H1 (cell line): ENCODE measurements around the gene STXBP5L. TPM values are rescaled to one million over a fixed set of nuclear protein-coding genes. Genes with fewer than 3 reads are reported as not detected.

Experiments used
- CTCF ChIA-PET: fragments of 300-600 bp; sonication (Branson Sonifier 250); formaldehyde crosslinking; loops from one replicate; lab custom pipeline; 2021; ENCODE audit not compliant: partially characterized antibody; lab: Charles Lee
- POLR2A ChIA-PET: fragments of 300-600 bp; sonication (Branson Sonifier 250); formaldehyde crosslinking; loops from one replicate; lab custom pipeline; 2021; ENCODE audit warnings: inconsistent platforms; ENCODE audit not compliant: partially characterized antibody; lab: Charles Lee
- DNase-seq, 2 experiments: peaks; one replicate each; pipeline versions ENCODE4 v3.0.0 to v3.0.0-alpha.2; 2010 to 2022; ENCODE audit warnings: low spot score in 2 of 2, low read depth in 1 of 2, mixed read lengths in 1 of 2
- FAIRE-seq: peaks from 2 replicates; lab custom pipeline; 2011; peaks lifted over from hg19 to GRCh38; lab: Jason Lieb, UNC
- H2AFZ ChIP-seq: 2 replicates; pipeline ENCODE4 v1.8.1; 2012; ENCODE audit warnings: low read length, inconsistent platforms
- H2AK5ac ChIP-seq: 2 replicates; pipeline ENCODE4 v1.6.1; 2013; ENCODE audit warnings: low read depth, low read length
- H2BK120ac ChIP-seq: replicated peaks from 2 replicates; pipeline ENCODE3; 2013; ENCODE audit warnings: low read depth, low read length, inconsistent platforms
- H2BK12ac ChIP-seq: 2 replicates; pipeline ENCODE4 v1.6.1; 2013; ENCODE audit warnings: low read depth, low read length
- H2BK15ac ChIP-seq: 2 replicates; pipeline ENCODE4 v1.6.1; 2013; ENCODE audit warnings: low read length
- H2BK20ac ChIP-seq: 2 replicates; pipeline ENCODE4 v1.6.1; 2013; ENCODE audit warnings: low read length
- H2BK5ac ChIP-seq: 2 replicates; pipeline ENCODE4 v1.6.1; 2013; ENCODE audit warnings: low read depth, low read length
- H3K14ac ChIP-seq: 2 replicates; pipeline ENCODE4 v1.6.1; 2013; ENCODE audit warnings: inconsistent platforms; ENCODE audit not compliant: insufficient read length
- H3K18ac ChIP-seq: 2 replicates; pipeline ENCODE4 v1.6.1; 2013; ENCODE audit warnings: low read length; ENCODE audit errors: extremely low read depth
- H3K23ac ChIP-seq: 2 replicates; pipeline ENCODE4 v1.6.1; 2013; ENCODE audit warnings: inconsistent platforms; ENCODE audit not compliant: insufficient read length
- H3K23me2 ChIP-seq: 2 replicates; pipeline ENCODE4 v1.6.1; 2013; ENCODE audit warnings: low read depth, low read length
- H3K27ac ChIP-seq: 2 replicates; pipeline ENCODE4 v1.6.1; 2011; ENCODE audit warnings: low read depth, low read length, inconsistent platforms
- H3K27me3 ChIP-seq, 4 experiments: replicated peaks in 1 of 4; 1 replicate in 1 of 4; 2 replicates in 3 of 4; pipeline versions ENCODE4 v1.6.1 to v1.8.1; 2011 to 2013; ENCODE audit warnings: low read length in 3 of 4, mild to moderate bottlenecking in 3 of 4, inconsistent platforms in 2 of 4, mixed read lengths in 2 of 4, moderate library complexity in 1 of 4; ENCODE audit not compliant: control insufficient read depth in 3 of 4, insufficient read depth in 3 of 4; ENCODE audit errors: extremely low read depth in 1 of 4
- H3K36me3 ChIP-seq, 4 experiments: 2 replicates each; pipeline versions ENCODE4 v1.6.1 to v1.8.1; 2011 to 2013; ENCODE audit warnings: mild to moderate bottlenecking in 4 of 4, low read length in 3 of 4, moderate library complexity in 2 of 4, control low read depth in 1 of 4, inconsistent platforms in 1 of 4; ENCODE audit not compliant: insufficient read depth in 4 of 4, control insufficient read depth in 2 of 4
- H3K4ac ChIP-seq: replicated peaks from 2 replicates; pipeline ENCODE3; 2013; ENCODE audit warnings: low read length, low read depth, mixed read lengths, inconsistent platforms; ENCODE audit not compliant: insufficient read length
- H3K4me1 ChIP-seq, 4 experiments: replicated peaks in 1 of 4; 1 replicate in 1 of 4; 2 replicates in 3 of 4; pipeline versions ENCODE4 v1.6.1 to v1.8.1; 2011 to 2013; ENCODE audit warnings: low read length in 3 of 4, inconsistent platforms in 2 of 4, mixed read lengths in 1 of 4; ENCODE audit not compliant: insufficient read depth in 4 of 4, control insufficient read depth in 3 of 4
- H3K4me2 ChIP-seq, 2 experiments: 2 replicates each; pipeline versions ENCODE4 v1.6.1 to v1.8.1; 2011 to 2013; ENCODE audit warnings: low read depth in 2 of 2, low read length in 2 of 2, control low read depth in 1 of 2, inconsistent platforms in 1 of 2, mild to moderate bottlenecking in 1 of 2; ENCODE audit not compliant: insufficient read depth in 1 of 2
- H3K4me3 ChIP-seq, 4 experiments: fragments of 200-600, 300-600 bp in 1 of 4; sonication (generic), shearing (Covaris generic), sonication (Bioruptor Twin) in 1 of 4; 2 replicates each; pipeline versions ENCODE4 v1.5.1 to v1.8.1; 2011 to 2016; ENCODE audit warnings: low read length in 4 of 4, low read depth in 3 of 4, control low read depth in 2 of 4, inconsistent platforms in 2 of 4, mild to moderate bottlenecking in 2 of 4, mixed read lengths in 1 of 4, moderate library complexity in 1 of 4; ENCODE audit not compliant: insufficient read depth in 2 of 4; ENCODE audit errors: extremely low read depth in 1 of 4
- H3K56ac ChIP-seq: replicated peaks from 2 replicates; pipeline ENCODE3; 2013; ENCODE audit warnings: low read depth, mild to moderate bottlenecking, mixed read lengths, low read length, inconsistent platforms; ENCODE audit not compliant: insufficient read length
- H3K79me1 ChIP-seq: 2 replicates; pipeline ENCODE4 v1.6.1; 2013; ENCODE audit warnings: low read depth, low read length, control low read depth
- H3K79me2 ChIP-seq, 2 experiments: 2 replicates each; pipeline versions ENCODE4 v1.6.1 to v1.8.1; 2012 to 2013; ENCODE audit warnings: low read length in 2 of 2, mild to moderate bottlenecking in 2 of 2, inconsistent platforms in 1 of 2; ENCODE audit not compliant: insufficient read depth in 2 of 2, control insufficient read depth in 1 of 2
- H3K9ac ChIP-seq, 4 experiments: replicated peaks in 1 of 4; 1 replicate in 1 of 4; 2 replicates in 3 of 4; pipeline versions ENCODE4 v1.6.1 to v1.8.1; 2011 to 2013; ENCODE audit warnings: low read depth in 3 of 4, low read length in 3 of 4, control low read depth in 2 of 4, mild to moderate bottlenecking in 2 of 4, moderate library complexity in 2 of 4, inconsistent platforms in 1 of 4; ENCODE audit errors: extremely low read depth in 1 of 4
- H3K9me3 ChIP-seq, 2 experiments: 2 replicates each; pipeline versions ENCODE4 v1.6.1 to v1.8.1; 2012 to 2013; ENCODE audit warnings: mild to moderate bottlenecking in 2 of 2, moderate library complexity in 2 of 2, control low read depth in 1 of 2, inconsistent platforms in 1 of 2, low read depth in 1 of 2, low read length in 1 of 2, mixed read lengths in 1 of 2; ENCODE audit not compliant: insufficient read depth in 2 of 2
- H4K20me1 ChIP-seq, 2 experiments: replicated peaks in 1 of 2; 2 replicates each; pipeline versions ENCODE3 to v1.8.1; 2011 to 2013; ENCODE audit warnings: inconsistent platforms in 2 of 2, low read length in 2 of 2, mild to moderate bottlenecking in 1 of 2; ENCODE audit not compliant: insufficient read depth in 2 of 2, control insufficient read depth in 1 of 2
- H4K5ac ChIP-seq: 2 replicates; pipeline ENCODE4 v1.6.1; 2013; ENCODE audit warnings: low read length, low read depth, mixed read lengths, inconsistent platforms; ENCODE audit not compliant: insufficient read length
- H4K8ac ChIP-seq: 2 replicates; pipeline ENCODE4 v1.8.0; 2013; ENCODE audit warnings: mild to moderate bottlenecking, moderate library complexity, low read length, inconsistent platforms; ENCODE audit not compliant: insufficient read depth; ENCODE audit errors: extremely low read depth
- H4K91ac ChIP-seq: replicated peaks from 2 replicates; pipeline ENCODE3; 2013; ENCODE audit warnings: low read length, mixed read lengths, inconsistent platforms; ENCODE audit not compliant: insufficient read length
- BACH1 ChIP-seq: IDR thresholded peaks from 2 replicates; pipeline ENCODE4 v1.6.1; 2012; ENCODE audit warnings: low read length, improper control_type of control experiment
- BCL11A ChIP-seq, 2 experiments: IDR thresholded peaks; one replicate each; pipeline ENCODE4 v1.6.1; 2011; ENCODE audit warnings: low read depth in 2 of 2, low read length in 2 of 2, mild to moderate bottlenecking in 2 of 2
- CBX8 ChIP-seq: fragments of 300-800, 300-1000 bp; sonication (generic); IDR thresholded peaks from 2 replicates; pipeline ENCODE4 v1.7.1; 2016; ENCODE audit warnings: low read depth, low read length, borderline replicate concordance
- CREB1 ChIP-seq: IDR thresholded peaks from 2 replicates; pipeline ENCODE4 v1.6.1; 2012; ENCODE audit warnings: inconsistent platforms
- EGR1 ChIP-seq: IDR thresholded peaks from 2 replicates; pipeline ENCODE4 v1.6.1; 2011; ENCODE audit warnings: low read depth, low read length, borderline replicate concordance
- GABPA ChIP-seq: IDR thresholded peaks from 2 replicates; pipeline ENCODE4 v1.6.1; 2011; ENCODE audit warnings: mild to moderate bottlenecking, low read length, moderate library complexity, borderline replicate concordance; ENCODE audit not compliant: insufficient read depth
- GTF2F1 ChIP-seq: IDR thresholded peaks from 2 replicates; pipeline ENCODE4 v1.6.1; 2012; ENCODE audit warnings: low read depth, low read length, improper control_type of control experiment, borderline replicate concordance
- KDM1A ChIP-seq: fragments of 200-600, 300-600 bp; sonication (generic); IDR thresholded peaks from 2 replicates; pipeline ENCODE4 v1.7.1; 2016; ENCODE audit warnings: mild to moderate bottlenecking, low read length, borderline replicate concordance
- POLR2A ChIP-seq, 2 experiments: IDR thresholded peaks; 1 replicate in 1 of 2; 2 replicates in 1 of 2; pipeline ENCODE4 v1.6.1; 2011; ENCODE audit warnings: low read depth in 2 of 2, low read length in 2 of 2, mild to moderate bottlenecking in 2 of 2; ENCODE audit errors: control extremely low read depth in 1 of 2
- POU5F1 ChIP-seq: IDR thresholded peaks from 2 replicates; pipeline ENCODE4 v1.6.1; 2011; ENCODE audit warnings: low read depth, mild to moderate bottlenecking, low read length, moderate library complexity
- SAP30 ChIP-seq: fragments of 300-600 bp; sonication (generic); IDR thresholded peaks from 2 replicates; pipeline ENCODE4 v1.7.1; 2012; ENCODE audit warnings: low read length, moderate library complexity, mild to moderate bottlenecking, inconsistent platforms; ENCODE audit not compliant: insufficient read depth, insufficient replicate concordance
- SP2 ChIP-seq: IDR thresholded peaks from 2 replicates; pipeline ENCODE4 v1.6.1; 2012; ENCODE audit warnings: mild to moderate bottlenecking, low read length, inconsistent platforms
- USF2 ChIP-seq: IDR thresholded peaks from 2 replicates; pipeline ENCODE4 v1.6.1; 2011; ENCODE audit warnings: low read length, improper control_type of control experiment
- ZNF274 ChIP-seq: IDR thresholded peaks from 2 replicates; pipeline ENCODE4 v1.7.0; 2012; ENCODE audit warnings: low read length, borderline replicate concordance; ENCODE audit errors: extremely low read depth
- WGBS, 2 experiments: shearing (Covaris generic) in 1 of 2; methylation state at CpG; one replicate each; pipeline versions ENCODE4 v1.1.6 to v1.1.7; 2013 to 2015; ENCODE audit warnings: low lambda C conversion rate in 2 of 2, mixed read lengths in 2 of 2, inconsistent platforms in 1 of 2, low coverage in 1 of 2, missing lambda C conversion rate in 1 of 2; ENCODE audit not compliant: insufficient replicate concordance in 2 of 2, insufficient coverage in 1 of 2, insufficient read length in 1 of 2; ENCODE audit errors: extremely low coverage in 1 of 2, missing lambda C conversion rate in 1 of 2; 5-methylcytosine and 5-hydroxymethylcytosine counted together
- polyA plus RNA-seq, 7 experiments: library from polyadenylated mRNA; depleted of rRNA in 3 of 7; stranded (reverse) in 5 of 7; unstranded in 2 of 7; fragments of >200 nt in 5 of 7; fragments of 200-250 nt in 2 of 7; gene quantifications; 1 replicate in 5 of 7; 2 replicates in 1 of 7; 4 replicates in 1 of 7; pipeline versions ENCODE4 v1.2.1 to v1.2.3, GENCODE V29; 2011 to 2013; ENCODE audit warnings: missing spikeins in 2 of 7, mixed read lengths in 2 of 7
- total RNA-seq: library from RNA; stranded (reverse); fragmentation: NEBNext Ultra II Directional; extraction: Animal tissue kit (Norgen Biotek cat#: 25700); gene quantifications from 2 replicates; pipeline ENCODE4 v1.2.1, GENCODE V29; 2021

The STXBP5L gene
- total and polyA plus RNA-seq, 2 of the 8 experiments (the other 6 are each of a cell fraction or from before 2014, with no cell fraction given), result 2.0 to 6.0 TPM

- POLR2A ChIA-PET, result no interaction called here
- Histone ChIP-seq H4K8ac (no peak overlapping the region), H3K23ac (no peak overlapping the region), H3K4me2 (no peak overlapping the region), H3K4ac (no peak overlapping the region), H3K27me3 (no peaks in the 10 kb centered on the region), H2BK5ac (no peak overlapping the region), H4K5ac (no peak overlapping the region), H3K9ac (no peak overlapping the region), H2AFZ (no peak overlapping the region), H3K36me3 (peaks cover 0 to under 1% (median 0%) of the 10 kb centered on the region in 4 experiments; a peak in 1 of 8 replicates), H3K27ac (no peak overlapping the region), H2BK20ac (no peak overlapping the region), H3K56ac (no peak overlapping the region), H3K79me2 (no peaks in the 10 kb centered on the region), H2AK5ac (no peak overlapping the region), H3K9me3 (peaks cover 0 to 3% of the 10 kb centered on the region in 2 experiments; a peak in 1 of 4 replicates), H3K4me1 (no peaks in the 10 kb centered on the region), H2BK120ac (no peak overlapping the region), H3K18ac (no peak overlapping the region), H3K79me1 (no peaks in the 10 kb centered on the region), H4K91ac (no peak overlapping the region), H2BK12ac (no peak overlapping the region), H4K20me1 (no peaks in the 10 kb centered on the region), H2BK15ac (no peak overlapping the region), H3K23me2 (no peaks in the 10 kb centered on the region), H3K4me3 (no peak overlapping the region), H3K14ac (no peak overlapping the region)
- DNase-seq (no peak), FAIRE-seq (no peak)
- 81% methylated on average over 2 of the region's 2 CpGs; no CpG with 5 or more reads in 1 of the 2 experiments for WGBS, 2 experiments
- CTCF ChIA-PET, result no interaction called here
- TF ChIP-seq CBX8 (no peak), BCL11A (IDR thresholded peaks at IDR 0.05; ENCODE audit: low read depth in 2 of 2, low read length in 2 of 2) (no peak), BACH1 (no peak), SAP30 (no peak), CREB1 (no peak), EGR1 (no peak), POU5F1 (no peak), USF2 (no peak), SP2 (no peak), GABPA (no peak), KDM1A (no peak), GTF2F1 (no peak), ZNF274 (no peak), POLR2A (IDR thresholded peaks at IDR 0.05; ENCODE audit: control extremely low read depth in 1 of 2, low read depth in 2 of 2, low read length in 2 of 2) (no peak)
Measured at GRCh38 chr3:120931593-120931992, 23.6 kb downstream of the STXBP5L start.
